GM23338 (cell line): ENCODE measurements around the gene ZFR2.

Experiments
- CREB1 ChIP-seq: fragments of 250-450 bp; sonication (Bioruptor Pico); IDR thresholded peaks from 2 replicates; pipeline ENCODE4 v1.5.0; 2020; ENCODE audit warnings: low read depth, mild to moderate bottlenecking, moderate library complexity
- CTCF ChIP-seq, 2 experiments: fragments of 200-600 bp in 1 of 2; sonication (generic) in 1 of 2; conservative IDR thresholded peaks; 2 replicates each; pipeline versions ENCODE4 v1.5.1 to v1.6.1; 2016 to 2017; ENCODE audit warnings: antibody characterized with exemption in 2 of 2, low read depth in 2 of 2, mild to moderate bottlenecking in 2 of 2, moderate library complexity in 1 of 2
- EZH2 ChIP-seq: fragments of 200-600 bp; sonication (generic); IDR thresholded peaks from one replicate; pipeline ENCODE4 v1.8.0; 2017; ENCODE audit warnings: antibody characterized with exemption, mild to moderate bottlenecking, low read depth; ENCODE audit not compliant: unreplicated experiment
- POLR2AphosphoS5 ChIP-seq: IDR thresholded peaks from 2 replicates; pipeline ENCODE4 v1.6.1; 2016; ENCODE audit warnings: antibody characterized with exemption, low read depth

- no peak for TF ChIP-seq EZH2
- no peak for TF ChIP-seq CREB1 (CRISPR knock-in tag)
- no peak for TF ChIP-seq CTCF (conservative IDR thresholded peaks at IDR 0.05; ENCODE audit: low read depth in 2 of 2)
- TF ChIP-seq POLR2AphosphoS5, result no peak
Observed at GRCh38 chr19:3895788-3896187, 26.9 kb upstream of the ZFR2 start.
